Right ventricle myocardium superior (tissue), 1 donor: ENCODE data around the gene TBC1D2B. TPM values are rescaled to one million over a fixed set of nuclear protein-coding genes. Genes with fewer than 3 reads are reported as not detected.
"Not testable (repeated sequence)": the region's sequence is repeated elsewhere in the genome, so short reads cannot be mapped to it uniquely, and the experiment has no call there.

Experiments
- ATAC-seq: fragments of 200-7000 bp; cut with Tn5 transposase; one replicate; pipeline ENCODE4 v1.9.1; 2020; ENCODE audit warnings: mild to moderate bottlenecking; ENCODE audit not compliant: poor library complexity
- DNase-seq: peaks from one replicate; pipeline ENCODE4 v3.0.0-alpha.2; 2020
- intact Hi-C: fragments of 100-400 bp; cut with DNase I; formaldehyde crosslinking; loops from one replicate; pipeline ENCODE4 v1.11.2; 2022
- total RNA-seq: library from RNA; stranded (reverse); fragmentation: NEBNext Ultra II Directional; extraction: Animal tissue kit (Norgen Biotek cat#: 25700); gene quantifications from one replicate; pipeline ENCODE4 v1.2.1, GENCODE V29; 2021
- donor health status: DM: no; HTN: yes; CAD: no; lungs with severe emphysema.

TBC1D2B gene
- total RNA-seq, 1 donor from 2014 or later = 9.8 TPM

DNA sequence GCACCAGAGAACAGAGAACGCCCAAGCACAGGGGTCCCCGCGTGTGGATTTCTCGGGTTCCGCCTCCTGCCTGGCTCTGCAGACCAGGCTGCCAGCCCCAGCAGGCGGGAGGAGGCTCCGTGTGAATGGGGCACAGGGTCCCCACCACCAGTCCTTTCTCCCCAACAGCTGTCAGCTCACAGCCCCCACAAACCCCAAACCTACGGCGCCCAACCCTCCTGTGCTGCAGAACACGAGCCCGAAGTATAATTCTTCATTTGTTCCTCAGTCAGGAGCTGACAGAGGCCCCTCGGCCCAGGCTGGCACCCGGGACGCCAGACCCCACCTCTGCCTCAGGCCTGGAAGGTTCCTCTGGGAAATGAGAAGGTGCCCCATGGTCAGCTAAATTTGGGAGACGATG is 78.0 kb downstream of the TBC1D2B start:
- intact Hi-C loops = no loop called here
- ATAC-seq (no peak), DNase-seq (no peak)

DNA sequence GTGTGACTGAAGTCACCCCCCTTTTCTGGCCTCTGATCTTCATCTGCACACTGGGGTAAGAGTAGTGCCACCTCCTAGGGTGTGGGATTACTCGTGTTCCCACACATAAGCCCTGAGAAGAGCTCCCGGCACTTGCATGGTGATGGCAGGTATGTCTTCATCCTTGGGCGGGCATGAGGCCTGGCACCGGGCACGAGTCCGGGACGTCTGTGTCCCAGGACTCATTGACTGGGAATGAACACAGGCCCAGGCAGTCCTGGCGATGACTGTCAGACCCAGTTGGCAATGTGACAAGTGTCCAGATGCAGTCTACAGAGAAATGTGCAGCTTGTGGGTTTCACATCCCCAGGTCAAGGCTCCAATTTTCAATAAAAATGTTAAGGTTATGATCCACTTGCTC is 78.9 kb downstream of the TBC1D2B start:
- ATAC-seq = no peak
- no peak for DNase-seq
- intact Hi-C loops = no loop called here

DNA sequence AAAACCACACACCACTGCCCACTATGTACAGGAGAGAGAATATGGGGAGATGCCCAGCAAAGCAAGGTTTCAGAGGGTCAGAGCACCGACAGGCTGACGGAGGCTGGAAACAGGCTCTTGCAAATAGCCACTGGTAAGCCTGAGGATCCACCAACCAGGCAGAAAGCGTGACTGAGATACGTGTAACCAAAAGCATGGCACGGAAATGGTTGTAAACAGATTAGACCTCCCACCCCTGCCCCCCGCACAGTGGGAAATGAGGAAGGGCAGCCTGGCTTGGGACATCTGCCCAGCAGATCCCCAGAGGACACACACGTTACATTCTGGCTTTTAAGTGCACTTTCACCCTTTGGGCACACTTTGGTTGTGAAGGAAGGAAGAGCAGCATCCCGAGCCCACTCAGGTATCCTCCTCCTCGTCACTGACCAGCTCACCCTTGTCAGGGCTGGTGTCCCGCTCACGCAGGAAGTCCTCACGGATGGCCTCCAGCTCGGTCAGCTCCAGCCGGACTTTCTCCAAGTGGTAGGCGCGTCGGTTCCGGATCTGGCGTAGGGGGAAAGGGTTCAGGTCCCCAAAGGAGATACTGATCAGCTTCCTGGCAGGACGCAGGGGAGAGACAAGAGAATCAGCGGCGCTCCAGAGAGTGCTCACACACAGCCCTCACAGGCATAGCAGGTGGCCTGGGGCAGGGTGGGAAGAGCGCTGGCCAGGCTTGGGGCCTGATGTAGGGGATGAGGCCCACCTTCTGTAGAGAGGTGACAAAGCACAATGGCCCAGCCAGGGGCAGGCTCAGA is 79.6 kb downstream of the TBC1D2B start:
- not testable (repeated sequence) for ATAC-seq

DNA sequence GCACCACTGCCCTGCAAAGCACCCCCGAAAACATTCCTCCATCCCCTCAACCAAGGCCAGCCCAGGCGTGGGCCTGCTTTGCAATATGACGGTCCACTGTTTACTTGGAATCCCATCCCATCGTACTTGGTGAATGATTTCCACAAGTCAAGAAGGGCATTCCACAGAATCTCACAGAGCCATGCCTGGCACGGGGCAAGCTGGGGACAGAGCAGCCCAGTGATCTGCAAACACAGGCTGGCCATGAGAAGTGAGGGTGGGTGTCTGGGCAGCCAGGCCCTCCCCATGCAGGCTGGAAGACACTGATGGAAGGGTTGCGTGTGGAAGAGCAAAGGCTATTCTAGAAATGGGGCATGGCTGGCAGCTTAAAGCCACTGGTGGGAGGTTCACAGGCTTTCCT is 80.3 kb downstream of the TBC1D2B start:
- ATAC-seq, DNase-seq, intact Hi-C loops: not testable (repeated sequence)

More for the DNA sequence above, 79.6 kb downstream of the TBC1D2B start:
- DNase-seq, intact Hi-C loops: not testable (repeated sequence)

DNA sequence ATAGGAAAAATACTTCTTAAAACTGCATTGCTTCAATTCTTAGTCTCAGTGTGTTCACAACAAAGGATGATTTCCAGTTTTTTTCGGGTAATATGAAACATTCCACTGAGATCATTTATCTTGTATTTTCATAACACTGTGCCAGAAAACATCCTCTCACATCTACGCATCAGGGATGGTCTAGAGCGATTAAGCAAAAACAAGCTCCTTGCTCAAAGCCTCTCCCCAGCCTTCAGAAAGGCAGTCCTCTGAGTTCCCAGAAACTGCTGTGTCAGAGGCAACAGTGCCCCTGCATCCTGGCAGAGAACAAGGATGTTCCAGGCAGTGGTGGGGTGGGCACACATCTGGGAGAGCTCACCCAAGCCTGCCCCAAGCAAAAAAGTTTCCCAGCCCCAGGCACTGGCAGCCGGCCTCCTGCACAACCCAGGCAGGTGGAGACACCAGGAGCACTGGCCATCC is 80.8 kb downstream of the TBC1D2B start:
- ATAC-seq, intact Hi-C loops, DNase-seq: not testable (repeated sequence)

DNA sequence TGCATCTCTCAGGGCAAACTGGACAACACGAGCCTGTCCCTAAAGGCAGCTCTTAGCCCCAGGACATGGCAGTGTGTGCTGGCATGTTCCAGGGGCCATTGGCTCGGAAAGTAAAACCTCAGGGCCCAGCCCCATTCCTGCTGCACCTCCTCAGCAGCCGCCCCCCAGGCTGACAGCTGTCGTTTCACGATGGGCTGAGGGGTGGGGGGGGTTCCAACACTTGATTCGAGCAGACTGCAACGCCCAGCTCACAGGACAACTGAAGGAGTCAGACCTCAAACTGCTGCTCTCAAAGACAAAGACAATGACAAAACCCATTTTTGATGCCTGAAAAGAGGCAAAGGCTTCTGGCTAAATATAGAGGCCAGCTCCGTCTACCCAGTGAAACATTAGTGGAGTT is 81.3 kb downstream of the TBC1D2B start:
- DNase-seq, ATAC-seq, intact Hi-C loops: not testable (repeated sequence)

DNA sequence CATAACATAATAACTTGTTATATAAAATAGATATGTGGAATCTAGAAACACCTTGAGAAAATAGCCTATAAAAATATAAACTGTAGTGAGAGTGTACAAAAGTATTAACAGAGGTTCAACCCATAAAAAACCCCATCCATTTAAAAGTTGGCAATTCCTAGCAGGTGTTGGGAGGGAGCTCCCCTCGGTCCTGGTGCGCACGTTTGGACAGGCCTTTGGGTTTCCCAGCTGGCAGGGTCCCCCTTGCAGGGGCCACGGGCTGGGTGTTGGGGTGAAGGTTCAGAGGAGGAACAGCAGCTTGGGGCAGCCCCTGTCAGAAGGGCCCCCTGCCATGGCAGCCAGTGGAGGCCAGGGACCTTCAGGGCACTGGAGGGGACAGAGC is 82.0 kb downstream of the TBC1D2B start:
- ATAC-seq, DNase-seq, intact Hi-C loops: not testable (repeated sequence)

DNA sequence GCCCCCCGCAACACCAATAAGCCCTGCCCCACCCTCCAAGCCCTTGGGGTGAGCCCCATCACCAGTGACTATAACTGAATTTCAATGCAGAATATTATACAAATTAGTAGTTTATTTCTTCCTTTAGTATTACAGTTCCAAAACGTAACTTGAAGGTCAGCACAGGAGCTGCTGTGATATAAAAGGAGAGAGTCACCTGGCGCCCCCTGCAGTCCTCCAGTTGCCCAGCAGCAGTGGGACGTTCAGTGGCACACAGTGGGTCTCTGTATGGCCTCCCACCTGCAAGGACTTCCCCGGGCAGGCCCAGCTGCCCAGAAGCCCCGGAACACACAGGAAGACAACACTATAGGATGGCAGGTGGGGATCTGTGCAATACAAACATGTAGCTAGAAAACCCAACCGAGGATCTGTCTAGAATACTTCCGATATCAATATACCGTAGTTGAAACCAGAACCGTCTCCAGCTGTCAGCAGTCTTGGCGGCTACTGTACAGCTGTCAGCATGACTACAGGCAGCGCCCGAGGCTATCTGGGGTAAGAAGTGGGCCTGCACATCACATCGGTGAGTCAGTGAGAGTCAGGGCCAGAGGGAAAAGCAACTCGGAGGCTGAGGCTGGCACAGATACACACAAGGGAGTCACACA is 82.5 kb downstream of the TBC1D2B start:
- DNase-seq (peak; percentile 75), ATAC-seq (peak; percentile 57)
- intact Hi-C loops = not testable (repeated sequence)

DNA sequence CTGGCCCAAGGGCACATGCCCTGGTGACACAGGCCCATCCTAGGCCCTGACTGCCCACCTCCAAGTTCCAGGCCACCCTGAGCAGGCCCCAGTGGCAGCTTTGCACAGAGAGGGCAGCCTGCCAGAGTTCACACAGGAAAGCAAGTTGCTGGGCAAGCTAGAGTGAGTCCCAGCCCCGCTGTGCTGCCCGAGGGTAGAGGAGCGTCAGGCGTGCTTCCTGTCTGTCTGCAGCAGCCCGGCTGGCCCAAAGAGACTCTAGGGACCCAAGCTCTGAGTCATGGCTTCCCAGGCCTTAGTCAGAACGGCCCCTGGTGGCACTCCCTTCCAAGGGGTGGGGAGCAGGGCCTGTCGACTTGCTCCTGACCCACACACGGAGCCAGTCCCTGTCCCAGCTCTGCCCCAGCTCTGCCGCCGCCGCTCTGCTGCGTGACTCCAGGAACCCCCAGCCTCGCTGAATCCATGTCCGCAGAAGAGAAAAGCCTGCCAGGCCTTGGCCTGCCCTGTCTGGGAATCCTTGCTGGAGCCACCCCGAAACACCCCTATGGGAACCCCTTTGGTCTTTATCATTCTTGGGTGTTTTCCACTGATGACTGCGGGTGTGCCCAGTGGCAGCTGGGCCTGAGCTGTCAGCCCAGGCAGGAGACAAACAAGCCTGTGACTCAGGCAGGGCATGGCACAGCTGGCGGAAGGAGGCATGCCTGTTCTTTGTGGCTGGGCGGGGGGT is 83.4 kb downstream of the TBC1D2B start:
- DNase-seq = peak; percentile 86
- peak; percentile 42 for ATAC-seq
- intact Hi-C loops = not testable (repeated sequence)

DNA sequence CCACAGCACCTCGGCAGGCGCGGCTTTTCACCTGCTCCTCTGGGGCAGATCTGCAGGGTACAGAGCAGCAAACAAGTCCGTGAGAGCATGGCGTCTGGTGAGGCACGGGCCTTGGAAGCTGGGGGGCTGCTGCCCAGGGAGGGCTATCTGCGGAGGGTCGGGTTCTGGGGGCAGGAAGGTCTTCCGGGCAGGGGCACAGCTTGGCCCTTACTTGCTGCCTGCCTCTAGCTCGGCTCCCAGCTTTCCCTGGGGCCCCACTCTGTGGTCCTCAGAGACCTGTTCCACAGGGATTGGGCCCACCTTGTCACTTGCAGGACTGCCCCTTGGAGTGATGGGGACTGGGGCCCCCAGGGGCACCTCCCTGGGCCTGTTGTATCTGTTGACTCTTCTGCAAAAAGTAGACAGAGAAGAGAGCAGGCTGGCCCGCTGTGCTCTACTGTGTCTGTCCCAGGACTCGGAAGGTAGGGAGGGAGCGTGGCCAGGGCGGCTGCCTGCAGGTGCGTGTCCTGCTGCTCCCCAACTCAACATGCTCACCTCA is 84.1 kb downstream of the TBC1D2B start:
- intact Hi-C loops = no loop called here
- DNase-seq (peak; percentile 52), ATAC-seq (no peak)

DNA sequence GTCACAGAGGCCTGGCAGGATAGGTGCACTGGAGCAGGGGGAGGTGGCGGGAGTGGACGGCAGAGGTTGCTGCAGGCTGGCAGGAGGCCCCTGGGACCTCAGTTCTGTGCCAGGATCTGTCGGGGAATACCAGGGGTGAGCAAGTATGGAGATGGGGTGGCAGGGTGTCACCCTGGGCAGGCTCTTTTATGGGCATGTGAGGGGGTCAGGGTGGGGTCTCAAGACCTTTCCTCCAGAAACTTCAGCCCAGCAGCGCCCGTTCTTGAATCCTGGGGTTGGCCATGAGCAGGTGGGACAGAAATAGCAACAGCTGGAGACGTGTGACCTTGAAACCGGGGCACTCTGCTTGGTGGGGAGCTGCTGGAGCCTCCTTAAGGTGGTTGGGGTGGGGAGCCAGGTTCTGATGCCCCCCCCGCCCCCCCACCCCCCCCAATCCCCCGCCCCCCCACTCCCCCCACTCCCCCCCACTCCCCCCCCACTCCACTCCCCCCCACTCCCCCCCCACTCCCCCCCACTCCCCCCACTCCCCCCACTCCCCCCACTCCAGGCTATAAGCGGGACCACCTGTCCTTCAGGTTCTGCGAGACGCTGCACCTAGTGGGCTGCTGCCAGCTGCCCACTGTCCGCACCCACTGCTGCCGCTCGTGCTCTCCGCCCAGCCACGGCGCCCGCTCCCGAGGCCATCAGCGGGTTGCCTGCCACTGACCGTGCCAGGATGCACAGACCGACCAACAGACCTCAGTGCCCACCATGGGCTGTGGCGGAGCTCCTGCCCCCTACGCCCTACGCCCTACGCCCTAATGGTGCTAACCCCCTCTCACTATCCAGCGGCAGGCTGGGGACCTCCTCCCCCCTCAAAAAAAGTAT is 84.9 kb downstream of the TBC1D2B start:
- peak; percentile 39 for DNase-seq
- intact Hi-C loops = no loop called here
- peak; percentile 29 for ATAC-seq

DNA sequence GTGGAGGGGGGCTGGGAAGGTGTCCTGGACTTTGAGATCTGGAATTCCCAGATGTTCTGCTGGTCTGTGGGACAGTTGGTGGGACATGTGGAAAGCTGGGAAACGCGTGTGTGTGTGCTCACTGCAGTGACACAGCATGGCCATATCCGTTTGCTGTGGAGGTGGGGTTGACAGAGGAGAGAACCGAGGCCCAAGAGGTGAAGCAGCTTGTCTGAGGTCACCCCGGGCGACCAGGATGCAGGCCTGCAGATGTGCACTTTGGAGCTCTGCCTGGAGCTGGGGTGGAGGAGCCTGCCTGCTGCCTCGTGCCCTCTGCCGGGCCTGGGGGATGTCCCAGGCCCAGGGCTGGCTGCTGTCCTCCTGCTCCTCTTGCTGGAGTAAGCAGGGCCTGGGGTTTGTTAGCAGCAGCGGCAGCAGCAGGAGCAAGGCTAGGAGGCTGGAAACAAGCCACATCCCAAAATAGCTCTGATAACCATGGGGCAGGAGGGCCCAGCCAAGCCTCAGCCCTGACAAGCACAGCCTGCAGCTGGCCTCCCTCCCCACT is 85.8 kb downstream of the TBC1D2B start:
- peak; percentile 84 for ATAC-seq
- intact Hi-C loops = not testable (repeated sequence)
- peak; percentile 88 for DNase-seq

DNA sequence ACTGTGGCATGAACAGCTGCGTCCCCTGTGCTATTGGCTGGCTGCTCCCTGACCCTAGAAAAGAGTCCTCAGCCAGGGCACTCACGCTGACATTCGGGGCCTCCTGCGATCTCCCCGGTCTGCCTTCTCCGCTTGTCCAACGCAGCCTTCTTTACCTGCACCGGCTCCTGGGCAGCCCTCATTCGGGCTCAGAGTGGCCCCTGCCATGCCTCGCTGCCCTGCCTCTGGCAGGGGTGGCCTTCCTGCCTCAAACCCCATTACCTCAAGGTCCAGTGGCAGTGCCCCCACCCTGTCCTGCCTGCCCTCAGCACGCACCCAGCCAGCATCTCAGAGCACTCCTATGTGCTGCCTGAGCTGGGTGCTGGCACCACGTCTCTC is 86.5 kb downstream of the TBC1D2B start:
- intact Hi-C loops = no loop called here
- DNase-seq (peak; percentile 29), ATAC-seq (no peak)

DNA sequence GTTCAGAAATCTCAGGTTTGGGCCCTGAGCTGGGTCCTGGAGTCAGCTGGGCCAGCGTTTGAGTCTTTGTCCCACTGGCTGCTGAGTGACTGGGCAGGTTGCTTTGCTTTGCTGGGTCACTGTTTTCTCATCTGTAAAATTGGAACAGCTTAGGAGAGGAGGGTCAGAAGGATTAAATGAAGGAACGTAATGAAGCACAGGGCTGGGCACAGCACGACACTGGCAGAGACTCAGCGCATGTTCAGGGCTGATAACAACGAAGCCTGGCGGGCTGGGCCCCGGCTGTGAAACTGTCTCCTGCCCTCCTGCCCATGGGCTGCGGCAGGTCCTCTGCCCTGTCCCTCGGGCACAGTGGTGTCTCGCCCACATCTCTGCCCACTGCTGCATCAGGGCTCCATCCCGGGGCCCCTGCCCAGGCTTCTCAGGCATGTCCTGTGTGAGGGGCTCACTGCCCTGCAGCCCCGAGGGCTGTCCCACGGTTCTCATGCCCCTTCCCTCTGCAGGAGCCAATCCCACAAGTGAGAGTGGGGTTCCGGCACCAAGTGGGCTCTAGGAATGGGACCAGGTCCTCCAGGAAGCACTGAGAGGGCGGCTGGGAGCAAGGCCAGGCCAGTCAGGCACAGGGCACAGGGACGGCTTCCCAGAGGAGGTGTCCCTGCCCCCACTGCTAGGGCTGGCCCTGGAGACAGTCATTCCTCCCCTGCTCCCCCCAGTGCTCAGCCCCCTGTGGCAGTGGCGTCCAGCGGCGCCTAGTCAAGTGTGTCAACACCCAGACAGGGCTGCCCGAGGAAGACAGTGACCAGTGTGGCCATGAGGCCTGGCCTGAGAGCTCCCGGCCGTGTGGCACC is 88.0 kb downstream of the TBC1D2B start:
- DNase-seq (peak; percentile 35), ATAC-seq (no peak)

DNA sequence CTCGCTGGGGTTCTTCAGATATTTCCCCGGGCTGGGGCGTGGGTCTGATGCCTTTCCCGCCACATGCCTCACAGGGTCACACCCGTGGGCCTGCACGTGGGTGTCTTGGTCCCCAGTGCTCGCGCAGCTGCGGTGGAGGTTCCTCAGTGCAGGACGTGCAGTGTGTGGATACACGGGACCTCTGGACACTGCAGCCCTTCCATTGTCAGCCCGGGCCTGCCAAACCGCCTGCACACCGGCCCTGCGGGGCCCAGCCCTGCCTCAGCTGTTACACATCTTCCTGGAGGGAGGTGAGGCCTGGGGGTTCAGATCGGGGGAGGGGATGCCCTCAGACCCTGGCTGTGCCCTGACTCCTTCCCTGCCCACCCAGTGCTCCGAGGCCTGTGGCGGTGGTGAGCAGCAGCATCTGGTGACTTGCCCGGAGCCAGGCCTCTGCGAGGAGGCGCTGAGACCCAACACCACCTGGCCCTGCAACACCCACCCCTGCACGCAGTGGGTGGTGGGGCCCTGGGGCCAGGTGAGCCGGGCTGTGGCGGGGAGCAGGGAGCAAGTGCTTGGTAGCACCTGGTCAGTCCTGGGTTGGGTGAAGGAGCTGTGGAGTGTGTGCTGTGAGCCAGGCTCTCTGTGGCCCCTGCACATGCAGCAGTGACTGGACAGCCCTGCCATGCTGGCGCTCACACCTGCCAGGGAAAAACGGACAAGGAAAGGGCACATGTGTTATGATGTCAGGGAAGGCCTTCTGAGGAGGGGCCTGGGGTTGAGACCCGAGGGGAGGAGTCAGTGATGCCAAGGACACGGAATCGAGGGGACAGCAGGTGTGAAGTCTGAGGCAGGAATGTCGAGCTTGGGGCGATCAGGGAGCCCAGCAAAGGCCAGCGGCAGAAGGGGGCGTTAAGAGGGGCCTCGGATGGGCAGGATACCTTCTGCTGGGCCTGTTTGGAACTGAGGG is 88.9 kb downstream of the TBC1D2B start:
- intact Hi-C loops = no loop called here
- DNase-seq = peak; percentile 39
- ATAC-seq = no peak

More for the DNA sequence above, 88.0 kb downstream of the TBC1D2B start:
- intact Hi-C loops = no loop called here

DNA sequence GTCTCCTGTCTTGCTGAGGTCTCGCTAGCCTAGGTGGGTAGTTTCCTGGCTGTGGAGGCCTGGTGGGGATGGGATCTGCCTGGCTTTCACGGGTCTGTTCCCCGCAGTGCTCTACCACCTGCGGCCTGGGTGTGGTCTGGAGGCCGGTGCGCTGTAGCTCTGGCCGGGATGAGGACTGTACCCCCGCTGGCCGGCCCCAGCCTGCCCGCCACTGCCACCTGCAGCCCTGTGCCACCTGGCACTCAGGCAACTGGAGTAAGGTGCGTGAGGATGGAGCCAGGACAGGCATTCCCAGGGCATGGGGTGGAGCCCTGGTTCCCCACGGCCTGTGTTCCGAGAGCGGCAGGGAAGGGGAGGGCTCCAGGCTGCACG is 89.8 kb downstream of the TBC1D2B start:
- peak; percentile 16 for DNase-seq
- intact Hi-C loops, ATAC-seq: not testable (repeated sequence)
